ENCODE results near the gene BCL6. TPM values are rescaled to one million over a fixed set of nuclear protein-coding genes. Genes with fewer than 3 reads are reported as not detected.

The BCL6 gene
- total and polyA plus RNA-seq, 2 experiments from 2014 or later: 2.6 to 5.9 TPM

DNA sequence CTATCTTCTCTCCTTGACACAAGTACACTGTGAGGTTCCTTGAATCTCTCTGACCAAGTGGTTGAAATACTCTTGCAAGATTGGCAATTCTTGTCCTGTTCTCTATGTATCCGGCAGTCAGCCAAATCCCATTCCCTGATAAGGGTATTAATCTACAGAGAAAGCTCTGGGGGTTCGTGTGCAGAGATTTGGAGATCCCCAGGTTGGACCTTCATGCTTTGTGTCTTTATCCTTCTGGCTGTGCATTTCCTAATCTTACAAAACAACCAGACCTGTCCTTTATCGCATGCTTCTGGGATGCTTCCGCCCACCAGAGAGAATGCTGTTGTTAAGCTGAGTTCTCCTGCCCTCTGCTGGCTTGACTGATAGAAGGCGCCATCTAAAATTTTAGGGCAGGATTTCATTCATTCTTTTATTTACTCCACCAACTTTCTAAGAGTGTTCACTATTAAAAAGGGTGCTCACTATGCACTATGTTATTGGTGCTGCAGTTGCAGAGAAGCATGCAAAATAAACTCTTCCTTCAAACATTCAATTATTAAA is 66.5 kb downstream of the BCL6 start:
- no peaks in the 10 kb centered on the region for H4K20me1 ChIP-seq (replicated peaks; ENCODE audit: insufficient read depth)
- ATAC-seq (peak; percentile 89), DNase-seq (ENCODE audit: low spot score) (peak; percentile 89)
- H3K79me2 ChIP-seq (replicated peaks; ENCODE audit: insufficient read depth): no peaks in the 10 kb centered on the region
- Mint-ChIP-seq H3K4me3 (no peak overlapping the region), H3K9me3 (no peaks in the 10 kb centered on the region), H3K36me3 (ENCODE audit: low read depth) (no peaks in the 10 kb centered on the region), H3K27ac (no peak overlapping the region), H3K27me3 (ENCODE audit: insufficient read depth, low read depth, poor library complexity) (peaks cover 6% of the 10 kb centered on the region), H3K4me1 (peaks cover 13% of the 10 kb centered on the region)
- no peaks in the 10 kb centered on the region for H3K36me3 ChIP-seq (ENCODE audit: insufficient read depth)
- H3K4me1 ChIP-seq (ENCODE audit: insufficient read depth): peaks cover 12% of the 10 kb centered on the region; the same call in 1 of the 2 replicates
- no peak overlapping the region for H3K4me3 ChIP-seq
- TF ChIP-seq NANOG (IDR thresholded peaks at IDR 0.05; ENCODE audit: borderline replicate concordance): no peak
- TF ChIP-seq, protein P1, sequence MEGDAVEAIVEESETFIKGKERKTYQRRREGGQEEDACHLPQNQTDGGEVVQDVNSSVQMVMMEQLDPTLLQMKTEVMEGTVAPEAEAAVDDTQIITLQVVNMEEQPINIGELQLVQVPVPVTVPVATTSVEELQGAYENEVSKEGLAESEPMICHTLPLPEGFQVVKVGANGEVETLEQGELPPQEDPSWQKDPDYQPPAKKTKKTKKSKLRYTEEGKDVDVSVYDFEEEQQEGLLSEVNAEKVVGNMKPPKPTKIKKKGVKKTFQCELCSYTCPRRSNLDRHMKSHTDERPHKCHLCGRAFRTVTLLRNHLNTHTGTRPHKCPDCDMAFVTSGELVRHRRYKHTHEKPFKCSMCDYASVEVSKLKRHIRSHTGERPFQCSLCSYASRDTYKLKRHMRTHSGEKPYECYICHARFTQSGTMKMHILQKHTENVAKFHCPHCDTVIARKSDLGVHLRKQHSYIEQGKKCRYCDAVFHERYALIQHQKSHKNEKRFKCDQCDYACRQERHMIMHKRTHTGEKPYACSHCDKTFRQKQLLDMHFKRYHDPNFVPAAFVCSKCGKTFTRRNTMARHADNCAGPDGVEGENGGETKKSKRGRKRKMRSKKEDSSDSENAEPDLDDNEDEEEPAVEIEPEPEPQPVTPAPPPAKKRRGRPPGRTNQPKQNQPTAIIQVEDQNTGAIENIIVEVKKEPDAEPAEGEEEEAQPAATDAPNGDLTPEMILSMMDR (conservative IDR thresholded peaks at IDR 0.05; ENCODE audit: low read depth in 2 of 2): peak; percentile 90 to 95
- no peak overlapping the region for H2AFZ ChIP-seq
- no peaks in the 10 kb centered on the region for H3K27me3 ChIP-seq (ENCODE audit: insufficient read depth)
- no peak overlapping the region for H3K27ac ChIP-seq (ENCODE audit: low read depth)
- no peaks in the 10 kb centered on the region for H3F3A ChIP-seq (replicated peaks; ENCODE audit: low read depth)
- no peaks in the 10 kb centered on the region; the same call in 1 of the 2 replicates for H3K9me2 ChIP-seq (ENCODE audit: insufficient read depth)
- H3K4me2 ChIP-seq: no peak overlapping the region

DNA sequence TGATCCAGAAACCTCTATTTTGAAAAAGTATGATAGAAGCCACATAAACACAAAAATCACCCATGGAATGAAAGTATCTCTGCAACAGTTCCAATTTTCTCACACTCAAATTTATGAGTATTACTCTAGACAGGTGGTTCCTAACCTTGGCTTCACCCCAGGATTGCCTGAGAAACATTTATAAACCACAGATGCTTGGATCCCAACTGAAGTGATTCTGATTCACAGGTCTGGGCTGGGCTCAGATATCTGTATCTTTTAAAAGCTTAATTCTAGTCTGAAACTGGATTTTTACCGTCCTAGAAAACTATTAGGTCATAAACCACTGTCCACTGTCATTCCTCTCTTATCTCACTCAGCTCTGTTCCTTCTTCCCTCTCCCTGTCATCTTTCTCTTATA is 67.7 kb downstream of the BCL6 start:
- Mint-ChIP-seq H3K27ac (no peak overlapping the region), H3K27me3 (ENCODE audit: insufficient read depth, low read depth, poor library complexity) (peaks cover 6% of the 10 kb centered on the region)
- TF ChIP-seq EZH2 (IDR thresholded peaks at IDR 0.05; ENCODE audit: low read depth, unreplicated experiment) (no peak), ZNF331 (CRISPR knock-in tag; IDR thresholded peaks at IDR 0.05; ENCODE audit: low read depth) (no peak), STAT1 (IDR thresholded peaks at IDR 0.05; ENCODE audit: unreplicated experiment) (no peak), ZNF114 (CRISPR knock-in tag; IDR thresholded peaks at IDR 0.05) (no peak), NANOG (IDR thresholded peaks at IDR 0.05; ENCODE audit: borderline replicate concordance) (no peak), JUNB (IDR thresholded peaks at IDR 0.05; ENCODE audit: unreplicated experiment) (no peak)
- TF ChIP-seq, protein P2, sequence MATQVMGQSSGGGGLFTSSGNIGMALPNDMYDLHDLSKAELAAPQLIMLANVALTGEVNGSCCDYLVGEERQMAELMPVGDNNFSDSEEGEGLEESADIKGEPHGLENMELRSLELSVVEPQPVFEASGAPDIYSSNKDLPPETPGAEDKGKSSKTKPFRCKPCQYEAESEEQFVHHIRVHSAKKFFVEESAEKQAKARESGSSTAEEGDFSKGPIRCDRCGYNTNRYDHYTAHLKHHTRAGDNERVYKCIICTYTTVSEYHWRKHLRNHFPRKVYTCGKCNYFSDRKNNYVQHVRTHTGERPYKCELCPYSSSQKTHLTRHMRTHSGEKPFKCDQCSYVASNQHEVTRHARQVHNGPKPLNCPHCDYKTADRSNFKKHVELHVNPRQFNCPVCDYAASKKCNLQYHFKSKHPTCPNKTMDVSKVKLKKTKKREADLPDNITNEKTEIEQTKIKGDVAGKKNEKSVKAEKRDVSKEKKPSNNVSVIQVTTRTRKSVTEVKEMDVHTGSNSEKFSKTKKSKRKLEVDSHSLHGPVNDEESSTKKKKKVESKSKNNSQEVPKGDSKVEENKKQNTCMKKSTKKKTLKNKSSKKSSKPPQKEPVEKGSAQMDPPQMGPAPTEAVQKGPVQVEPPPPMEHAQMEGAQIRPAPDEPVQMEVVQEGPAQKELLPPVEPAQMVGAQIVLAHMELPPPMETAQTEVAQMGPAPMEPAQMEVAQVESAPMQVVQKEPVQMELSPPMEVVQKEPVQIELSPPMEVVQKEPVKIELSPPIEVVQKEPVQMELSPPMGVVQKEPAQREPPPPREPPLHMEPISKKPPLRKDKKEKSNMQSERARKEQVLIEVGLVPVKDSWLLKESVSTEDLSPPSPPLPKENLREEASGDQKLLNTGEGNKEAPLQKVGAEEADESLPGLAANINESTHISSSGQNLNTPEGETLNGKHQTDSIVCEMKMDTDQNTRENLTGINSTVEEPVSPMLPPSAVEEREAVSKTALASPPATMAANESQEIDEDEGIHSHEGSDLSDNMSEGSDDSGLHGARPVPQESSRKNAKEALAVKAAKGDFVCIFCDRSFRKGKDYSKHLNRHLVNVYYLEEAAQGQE (IDR thresholded peaks at IDR 0.05; ENCODE audit: unreplicated experiment): no peak
- TF ChIP-seq, protein P1 (conservative IDR thresholded peaks at IDR 0.05; ENCODE audit: low read depth in 2 of 2): no peak

More for the DNA sequence above, 67.7 kb downstream of the BCL6 start:
- no peaks in the 10 kb centered on the region for H3K36me3 Mint-ChIP-seq (ENCODE audit: low read depth)
- no peak overlapping the region for H2AFZ ChIP-seq
- H3K4me3 ChIP-seq: no peak overlapping the region
- no peak overlapping the region for H3K4me3 Mint-ChIP-seq
- H3K4me2 ChIP-seq: no peak overlapping the region
- H3K4me1 ChIP-seq (ENCODE audit: insufficient read depth): peaks cover 12% of the 10 kb centered on the region; the same call in 1 of the 2 replicates
- no peaks in the 10 kb centered on the region for H3K9me3 Mint-ChIP-seq
- no peaks in the 10 kb centered on the region for H4K20me1 ChIP-seq (replicated peaks; ENCODE audit: insufficient read depth)
- peaks cover 13% of the 10 kb centered on the region for H3K4me1 Mint-ChIP-seq
- DNase-seq (ENCODE audit: low spot score) (no peak), ATAC-seq (no peak)
- H3K27me3 ChIP-seq (ENCODE audit: insufficient read depth): peaks cover 3% of the 10 kb centered on the region; the same call in 1 of the 2 replicates
- no peaks in the 10 kb centered on the region for H3K36me3 ChIP-seq (ENCODE audit: insufficient read depth)
- H3K79me2 ChIP-seq (replicated peaks; ENCODE audit: insufficient read depth): no peaks in the 10 kb centered on the region
- H3K9me2 ChIP-seq (ENCODE audit: insufficient read depth): no peaks in the 10 kb centered on the region; the same call in 1 of the 2 replicates
- H3K27ac ChIP-seq (ENCODE audit: low read depth): no peak overlapping the region
- H3F3A ChIP-seq (replicated peaks; ENCODE audit: low read depth): no peaks in the 10 kb centered on the region
